ENCODE data around the gene MYO7B.

The MYO7B gene

GRCh38 chr2:127678531-127678930 is 143.0 kb downstream of the MYO7B start:
- DNase-seq (ENCODE audit: low read depth, low spot score): no peak

DNA sequence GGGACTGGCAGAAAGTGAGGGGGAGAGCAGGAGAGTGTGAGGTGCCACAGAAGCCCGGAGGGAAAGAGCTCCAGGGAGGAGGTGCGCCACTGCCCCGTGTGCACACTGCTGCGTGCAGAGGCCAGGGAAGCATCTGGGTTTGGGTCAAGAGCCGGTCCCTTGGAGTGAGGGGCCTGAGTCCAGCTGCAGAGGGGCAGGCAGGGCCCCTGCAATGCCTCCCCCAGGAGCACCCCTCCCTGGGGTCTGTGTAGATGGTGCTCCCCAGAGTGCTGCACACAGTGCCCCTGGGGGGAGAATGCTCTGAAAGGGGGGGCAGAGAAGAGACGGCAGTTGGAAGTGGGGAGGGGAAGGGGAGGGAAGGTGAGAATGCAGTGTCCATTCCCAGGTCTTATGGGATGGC is 143.5 kb downstream of the MYO7B start:
- no peak for DNase-seq (ENCODE audit: low read depth, low spot score)

GRCh38 chr2:127679680-127680361 is 144.3 kb downstream of the MYO7B start:
- no peak for DNase-seq (ENCODE audit: low read depth, low spot score)

- no peak for DNase-seq (ENCODE audit: low read depth, low spot score)
These were observed 145.3 kb downstream of the MYO7B start for GRCh38 chr2:127680706-127681287.

- DNase-seq (ENCODE audit: low read depth, low spot score): peak; percentile 50
These were observed 145.9 kb downstream of the MYO7B start for GRCh38 chr2:127681288-127681804.

DNA sequence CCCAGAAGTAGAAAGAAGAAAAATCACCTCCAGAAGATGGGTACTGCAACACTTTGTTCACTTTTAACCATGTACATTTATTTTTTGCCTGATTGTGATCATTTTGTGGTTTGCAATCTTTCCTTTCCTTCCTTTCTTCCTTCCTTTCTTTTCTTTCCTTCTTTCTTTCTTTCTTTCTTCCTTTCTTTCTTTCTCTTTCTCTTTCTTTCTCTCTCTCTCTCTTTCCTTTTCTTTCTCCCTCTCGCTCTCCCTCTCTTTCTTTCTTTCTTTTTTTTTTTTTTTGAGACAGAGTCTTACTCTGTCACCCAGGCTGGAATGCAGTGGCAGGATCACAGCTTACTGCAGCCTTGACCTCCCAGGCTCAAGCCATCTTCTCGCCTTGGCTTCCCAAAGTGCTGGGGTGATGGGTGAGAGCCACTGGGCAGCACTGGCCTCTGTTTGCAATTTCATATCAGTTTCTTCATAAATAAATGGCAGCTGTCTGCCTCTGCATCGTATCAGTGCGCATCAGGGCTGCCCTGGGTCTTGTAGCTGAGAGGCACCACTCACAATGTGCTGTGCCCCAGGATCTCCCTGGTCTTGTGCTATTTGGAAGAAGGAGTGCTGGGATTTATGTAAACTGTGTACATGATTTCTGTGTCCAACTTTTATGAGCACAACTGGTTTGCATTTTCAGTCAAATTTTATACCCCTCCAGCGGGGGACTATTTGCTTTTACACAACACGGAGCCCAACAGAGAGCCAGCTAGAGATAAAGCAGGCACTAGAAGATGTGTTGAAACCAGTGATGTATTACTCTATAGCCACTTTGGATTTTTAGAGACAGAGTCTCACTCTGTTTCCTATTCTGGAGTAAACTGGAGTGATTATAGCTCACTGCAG is 146.7 kb downstream of the MYO7B start:
- DNase-seq (ENCODE audit: low read depth, low spot score): no peak

GRCh38 chr2:127683056-127683455 is 147.6 kb downstream of the MYO7B start:
- no peak for DNase-seq (ENCODE audit: low read depth, low spot score)

- DNase-seq (ENCODE audit: low read depth, low spot score): no peak
These were observed 148.3 kb downstream of the MYO7B start for GRCh38 chr2:127683757-127684156.

DNA sequence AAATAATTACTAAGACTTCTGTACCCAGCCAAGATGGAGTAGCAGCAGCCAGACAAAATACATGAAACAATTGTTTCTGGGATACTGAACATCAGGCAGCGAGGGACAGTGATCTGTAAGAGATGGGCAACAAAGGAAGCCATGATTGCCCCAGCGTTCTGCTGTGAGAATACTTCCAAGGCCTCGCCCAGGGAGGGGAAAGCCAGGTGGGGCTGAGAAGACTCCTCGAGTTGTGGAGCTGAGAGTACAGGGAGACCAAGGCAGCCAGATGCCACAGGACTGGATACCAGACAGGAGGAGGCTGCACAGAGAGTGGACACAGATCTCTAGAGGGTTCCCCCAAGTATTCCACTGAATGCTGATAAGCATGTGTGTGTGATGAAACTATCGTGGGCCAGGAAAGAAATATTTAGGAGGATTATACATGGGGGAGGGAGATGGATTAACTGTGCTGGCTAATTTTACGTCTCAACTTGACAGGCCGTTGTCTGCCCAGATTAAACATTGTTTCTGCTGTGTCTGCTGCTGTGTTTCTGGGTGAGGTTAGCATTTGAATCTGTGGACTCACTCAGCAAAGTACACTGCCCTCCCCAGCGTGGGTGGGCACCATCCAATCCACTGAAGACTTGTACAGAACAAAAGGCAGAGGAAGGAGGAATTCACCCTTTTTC is 150.1 kb downstream of the MYO7B start:
- no peak for DNase-seq (ENCODE audit: low read depth, low spot score)
